Thyroid gland (tissue), 4 donors: ENCODE measurements around the gene EDDM13. TPM values are rescaled to one million over a fixed set of nuclear protein-coding genes. Genes with fewer than 3 reads are reported as not detected.
"Not testable (repeated sequence)": the region's sequence is repeated elsewhere in the genome, so short reads cannot be mapped to it uniquely, and the experiment has no call there.

Experiments used
- DNase-seq, 2 donors: peaks; one replicate each; pipeline ENCODE4 v3.0.0-alpha.2; 2019
- H3K27ac ChIP-seq, 3 donors: fragments of 200-600 bp; sonication (generic); 1 replicate in 2 of 3; 2 replicates in 1 of 3; pipeline ENCODE4 v1.5.1; 2016 to 2019; ENCODE audit warnings: mild to moderate bottlenecking in 1 of 3, moderate library complexity in 1 of 3
- H3K27me3 ChIP-seq: fragments of 200-600 bp; sonication (generic); one replicate; pipeline ENCODE4 v1.5.1; 2019
- H3K36me3 ChIP-seq, 2 donors: fragments of 200-600 bp; sonication (generic); one replicate each; pipeline ENCODE4 v1.5.1; 2016 to 2019
- H3K4me1 ChIP-seq, 2 donors: fragments of 200-600 bp; sonication (generic); one replicate each; pipeline ENCODE4 v1.5.1; 2017 to 2019
- H3K4me3 ChIP-seq, 3 donors: fragments of 200-600 bp; sonication (generic); replicated peaks in 1 of 3; 1 replicate in 2 of 3; 2 replicates in 1 of 3; pipeline ENCODE4 v1.5.1; 2016; ENCODE audit warnings: mild to moderate bottlenecking in 1 of 3
- H3K9me3 ChIP-seq: fragments of 200-600 bp; sonication (generic); one replicate; pipeline ENCODE4 v1.5.1; 2017
- CTCF ChIP-seq, 6 experiments: fragments of 200-600 bp in 3 of 6; fragments of 450-650 bp in 3 of 6; sonication (generic) in 3 of 6; IDR thresholded peaks; one replicate each; pipeline ENCODE4 v1.5.1; 2016 to 2019; ENCODE audit warnings: antibody characterized with exemption in 6 of 6, mild to moderate bottlenecking in 2 of 6, inconsistent platforms in 1 of 6, moderate library complexity in 1 of 6
- POLR2A ChIP-seq, 2 donors: fragments of 450-650 bp; IDR thresholded peaks; one replicate each; pipeline ENCODE4 v1.6.1; 2017; ENCODE audit warnings: antibody characterized with exemption in 2 of 2, mild to moderate bottlenecking in 2 of 2, moderate library complexity in 1 of 2
- WGBS, 2 donors: methylation state at CpG; one replicate each; pipeline ENCODE4 v1.1.5; 2017; 5-methylcytosine and 5-hydroxymethylcytosine counted together
- intact Hi-C: fragments of 100-400 bp; cut with DNase I; formaldehyde crosslinking; loops from one replicate; pipeline ENCODE4 v1.15.1; 2023
- total RNA-seq, 4 donors: library from RNA; depleted of rRNA; stranded (reverse); fragments of >200 nt; gene quantifications; one replicate each; pipeline ENCODE4 v1.2.3, GENCODE V29; 2016

Gene EDDM13
- total RNA-seq, 4 donors from 2014 or later, result 2.0 TPM; not detected in 3

DNA sequence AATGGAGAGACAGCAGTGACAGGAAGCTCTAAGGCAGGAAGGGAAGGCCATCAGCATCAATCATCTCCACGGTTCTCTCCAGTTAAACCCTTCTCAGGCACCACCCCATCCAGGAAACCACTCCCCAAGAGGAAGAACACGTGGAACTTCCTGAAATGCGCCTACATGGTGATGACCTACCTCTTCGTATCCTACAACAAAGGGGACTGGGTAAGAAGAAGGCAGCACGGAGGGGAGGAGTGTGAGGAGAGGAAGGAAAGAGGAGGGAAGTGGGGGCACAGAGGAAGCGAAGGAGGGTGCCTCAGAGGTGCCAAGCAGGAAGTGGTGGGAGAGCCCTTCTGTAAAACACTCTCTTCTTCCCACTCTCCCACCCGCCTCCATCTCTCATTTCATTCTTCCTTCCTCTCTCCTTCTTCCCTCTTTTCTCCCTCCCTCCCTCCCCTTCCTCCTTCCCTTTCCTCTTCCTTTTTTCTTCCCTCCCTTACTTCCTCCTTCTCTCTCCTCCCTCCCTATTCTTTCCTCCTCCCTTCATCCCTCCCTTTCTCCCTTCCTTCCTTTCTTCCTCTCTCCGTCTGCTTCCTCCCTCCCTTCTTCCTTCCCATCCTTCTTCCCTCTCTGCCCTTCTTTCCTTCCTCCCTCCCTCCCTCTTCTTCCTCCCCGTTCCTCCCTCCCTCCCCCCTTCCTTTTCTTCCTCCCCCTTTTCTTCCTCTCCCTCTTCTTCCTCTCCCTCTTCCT lies 29.5 kb downstream of the EDDM13 start:
- H3K27ac ChIP-seq, result no peak overlapping the region
- intact Hi-C loops, result no loop called here

GRCh38 chr19:56304243-56304642 lies 31.7 kb downstream of the EDDM13 start:
- Histone ChIP-seq H3K4me3 (no peak overlapping the region), H3K4me1 (no peaks in the 10 kb centered on the region), H3K9me3 (no peaks in the 10 kb centered on the region), H3K27ac (no peak overlapping the region), H3K27me3 (no peaks in the 10 kb centered on the region), H3K36me3 (peaks cover 0 to 3% of the 10 kb centered on the region in 2 donors)
- WGBS, 2 donors, result 91 to 97% methylated on average over 9 of the region's 9 CpGs
- DNase-seq, result no peak
- no peak for TF ChIP-seq CTCF (IDR thresholded peaks at IDR 0.05)
- no peak for TF ChIP-seq POLR2A (IDR thresholded peaks at IDR 0.05)
- intact Hi-C loops, result no loop called here

More for the DNA sequence above, 29.5 kb downstream of the EDDM13 start:
- Histone ChIP-seq H3K4me1 (no peaks in the 10 kb centered on the region), H3K9me3 (no peaks in the 10 kb centered on the region), H3K36me3 (peaks cover 0 to 3% of the 10 kb centered on the region in 2 donors), H3K27me3 (no peaks in the 10 kb centered on the region), H3K4me3 (no peak overlapping the region)
- WGBS, 2 donors, result 69 to 71% methylated on average over 9 of the region's 9 CpGs
- no peak for TF ChIP-seq CTCF (IDR thresholded peaks at IDR 0.05)
- TF ChIP-seq POLR2A (IDR thresholded peaks at IDR 0.05), result no peak
- DNase-seq, result no peak

GRCh38 chr19:56306016-56306415 lies 33.5 kb downstream of the EDDM13 start:
- intact Hi-C loops, result no loop called here
- Histone ChIP-seq H3K4me1 (no peaks in the 10 kb centered on the region), H3K27ac (no peak overlapping the region), H3K36me3 (no peaks in the 10 kb centered on the region), H3K9me3 (no peaks in the 10 kb centered on the region), H3K4me3 (no peak overlapping the region), H3K27me3 (no peaks in the 10 kb centered on the region)
- TF ChIP-seq CTCF (IDR thresholded peaks at IDR 0.05) (no peak), POLR2A (IDR thresholded peaks at IDR 0.05) (no peak)
- 88 to 95% methylated on average over 9 to 11 of the region's 11 CpGs for WGBS, 2 donors
- no peak for DNase-seq

DNA sequence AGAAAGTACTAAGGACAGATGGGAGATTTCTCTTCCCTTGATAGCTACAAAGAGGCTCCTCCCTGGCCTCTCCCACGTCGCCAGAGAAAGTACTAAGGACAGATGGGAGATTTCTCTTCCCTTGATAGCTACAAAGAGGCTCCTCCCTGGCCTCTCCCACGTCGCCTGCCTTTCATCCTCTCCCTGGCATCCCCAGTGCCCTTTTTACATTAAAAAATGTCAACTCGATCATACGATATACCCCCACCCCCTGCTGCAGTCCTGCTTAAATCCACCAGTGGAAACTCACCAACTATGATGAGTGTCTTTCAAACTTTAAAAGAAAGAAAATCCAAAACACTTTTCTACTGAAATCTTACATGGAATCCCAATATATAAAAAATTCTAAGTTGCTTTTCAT lies 34.5 kb downstream of the EDDM13 start:
- 88 to 90% methylated on average over 6 of the region's 6 CpGs for WGBS, 2 donors
- H3K36me3 ChIP-seq, H3K9me3 ChIP-seq, intact Hi-C loops, H3K27ac ChIP-seq, H3K27me3 ChIP-seq, H3K4me1 ChIP-seq, H3K4me3 ChIP-seq, DNase-seq: not testable (repeated sequence)

GRCh38 chr19:56308792-56309191 lies 36.2 kb downstream of the EDDM13 start:
- no peak for DNase-seq
- Histone ChIP-seq H3K4me3 (no peak overlapping the region), H3K36me3 (no peaks in the 10 kb centered on the region), H3K9me3 (no peaks in the 10 kb centered on the region), H3K4me1 (peaks cover 2 to 4% of the 10 kb centered on the region in 2 donors), H3K27ac (no peak overlapping the region), H3K27me3 (no peaks in the 10 kb centered on the region)
- no peak for TF ChIP-seq POLR2A (IDR thresholded peaks at IDR 0.05)
- no peak for TF ChIP-seq CTCF (IDR thresholded peaks at IDR 0.05)
- 92 to 96% methylated on average over 7 of the region's 7 CpGs for WGBS, 2 donors
- intact Hi-C loops, result no loop called here
